ENCODE results near the gene STT3A.
"Not testable (repeated sequence)": the region's sequence is repeated elsewhere in the genome, so short reads cannot be mapped to it uniquely, and the experiment has no call there.

Gene STT3A

DNA sequence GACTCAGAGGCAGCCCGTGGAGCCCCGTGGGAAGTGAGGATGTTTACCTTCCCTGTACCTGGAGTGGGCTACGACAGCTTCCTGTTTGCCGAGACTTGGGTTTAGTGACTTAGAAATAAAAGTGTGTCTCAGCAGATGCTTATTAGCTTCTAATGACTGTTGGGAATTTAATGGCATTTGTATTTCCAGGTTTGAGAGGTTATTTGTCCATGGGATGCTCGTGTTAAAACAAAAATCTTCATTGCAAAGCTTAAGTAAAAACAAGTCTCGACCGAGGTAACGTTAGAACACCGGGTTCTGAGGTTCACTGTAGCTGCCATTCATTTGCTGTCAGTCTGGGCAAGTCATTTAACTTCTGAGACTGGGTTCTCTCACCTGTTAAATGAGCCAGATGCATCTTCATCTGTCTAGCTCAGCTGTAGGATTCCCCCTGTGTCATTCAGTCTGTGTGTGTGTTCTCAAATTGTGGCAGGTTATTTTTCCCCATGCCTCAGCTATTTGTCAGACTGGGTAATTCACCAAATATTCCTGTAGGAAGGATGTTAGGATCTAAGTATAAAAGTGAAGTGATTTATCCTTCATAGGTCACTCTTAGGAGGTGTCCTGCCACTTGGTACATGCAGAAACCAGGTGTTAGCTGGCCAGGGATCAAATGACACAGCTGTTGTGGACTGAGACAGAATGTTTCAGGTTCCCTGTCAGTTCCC is 22.6 kb upstream of the STT3A start:
- no peak for TF ChIP-seq JUND (IDR thresholded peaks at IDR 0.05; ENCODE audit: low read depth)
- DNase-seq (ENCODE audit: low read depth in 1 of 2, low spot score in 1 of 2): peak in 1 of 2 experiments; percentile 39
- in situ Hi-C loops (cut with HindIII; ENCODE audit: low pct_unique_long_range_greater_than_20kb, low sequenced_read_pairs): no loop called here

DNA sequence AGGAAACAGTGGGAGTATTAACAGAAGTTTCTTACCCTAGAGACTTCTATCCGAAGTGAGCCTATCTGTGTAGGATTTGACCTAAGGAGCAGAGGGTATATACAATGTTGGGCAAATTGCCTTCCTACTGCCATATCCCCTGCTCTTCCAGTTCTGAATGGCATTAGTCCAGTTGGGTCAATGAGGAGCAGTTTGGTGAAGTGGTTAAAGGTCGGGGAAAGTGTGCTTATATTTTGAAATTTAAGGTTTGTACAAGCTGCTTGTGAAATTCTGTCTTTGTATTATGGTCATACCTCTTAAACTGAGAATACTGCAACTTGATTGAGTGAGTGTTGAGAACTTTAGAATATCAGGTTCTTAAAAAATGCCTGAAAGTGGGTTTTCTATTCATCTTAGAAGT is 21.7 kb upstream of the STT3A start:
- in situ Hi-C loops (cut with HindIII; ENCODE audit: low pct_unique_long_range_greater_than_20kb, low sequenced_read_pairs): no loop called here
- DNase-seq (ENCODE audit: low read depth in 1 of 2, low spot score in 1 of 2): no peak
- TF ChIP-seq JUND (IDR thresholded peaks at IDR 0.05; ENCODE audit: low read depth): no peak

DNA sequence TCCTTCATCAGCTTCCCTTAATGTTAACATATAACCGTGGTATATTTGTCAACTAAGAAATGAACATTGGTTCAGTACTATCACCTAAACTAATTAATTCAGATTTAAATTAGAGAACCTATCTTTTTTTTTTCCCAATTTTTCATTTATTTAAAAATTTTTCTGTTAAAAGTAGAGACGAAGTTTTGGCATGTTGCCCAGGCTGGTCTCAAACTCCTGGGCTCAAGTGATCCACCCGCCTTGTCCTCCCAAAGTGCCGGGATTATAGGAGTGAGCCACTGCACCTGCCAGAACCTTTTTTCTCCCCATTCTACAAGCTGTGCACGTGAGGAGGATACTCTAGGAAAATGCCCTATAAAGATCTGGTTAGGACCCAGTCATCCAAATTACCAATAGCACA is 19.7 kb upstream of the STT3A start:
- no peak for DNase-seq (ENCODE audit: low read depth in 1 of 2, low spot score in 1 of 2)
- TF ChIP-seq JUND (IDR thresholded peaks at IDR 0.05; ENCODE audit: low read depth): no peak
- in situ Hi-C loops (cut with HindIII; ENCODE audit: low pct_unique_long_range_greater_than_20kb, low sequenced_read_pairs): no loop called here

DNA sequence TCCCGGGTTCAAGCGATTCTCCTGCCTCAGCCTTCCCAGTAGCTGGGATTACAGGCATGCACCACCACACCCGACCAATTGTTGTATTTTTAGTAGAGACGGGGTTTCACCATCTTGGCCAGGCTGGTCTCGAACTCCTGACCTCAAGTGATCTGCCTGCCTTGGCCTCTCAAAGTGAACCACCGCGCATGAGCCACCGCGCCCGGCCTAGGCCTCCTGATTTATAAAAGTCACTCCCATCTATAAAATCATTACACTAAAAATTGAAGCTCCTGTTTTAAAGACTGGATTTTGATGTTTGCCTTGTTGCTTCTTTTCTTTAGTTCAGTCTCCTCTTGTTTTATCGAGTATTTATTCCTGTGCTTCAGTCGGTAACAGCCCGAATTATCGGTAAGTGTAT is 15.5 kb upstream of the STT3A start:
- in situ Hi-C loops (cut with HindIII; ENCODE audit: low pct_unique_long_range_greater_than_20kb, low sequenced_read_pairs): not testable (repeated sequence)

DNA sequence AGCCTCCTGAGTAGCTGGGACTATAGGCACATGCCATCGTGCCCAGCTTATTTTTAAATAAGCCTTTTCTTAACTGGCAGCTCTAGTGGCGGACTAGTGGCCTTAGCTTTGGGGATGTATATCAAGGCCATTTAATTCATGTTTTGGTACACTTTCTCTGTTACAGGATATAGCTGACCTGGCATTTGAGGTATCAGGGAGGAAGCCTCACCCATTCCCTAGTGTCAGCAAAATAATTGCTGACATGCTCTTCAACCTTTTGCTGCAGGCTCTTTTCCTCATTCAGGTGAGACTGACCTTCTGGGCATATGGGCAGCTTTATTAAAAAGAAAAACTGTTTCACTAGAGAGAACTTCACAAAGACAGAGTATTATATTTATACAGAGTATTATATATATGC is 13.9 kb upstream of the STT3A start:
- TF ChIP-seq JUND (IDR thresholded peaks at IDR 0.05; ENCODE audit: low read depth): no peak
- DNase-seq (ENCODE audit: low read depth in 1 of 2, low spot score in 1 of 2): no peak
- in situ Hi-C loops (cut with HindIII; ENCODE audit: low pct_unique_long_range_greater_than_20kb, low sequenced_read_pairs): no loop called here

More for the DNA sequence above, 15.5 kb upstream of the STT3A start:
- not testable (repeated sequence) for DNase-seq (ENCODE audit: low read depth in 1 of 2, low spot score in 1 of 2)

DNA sequence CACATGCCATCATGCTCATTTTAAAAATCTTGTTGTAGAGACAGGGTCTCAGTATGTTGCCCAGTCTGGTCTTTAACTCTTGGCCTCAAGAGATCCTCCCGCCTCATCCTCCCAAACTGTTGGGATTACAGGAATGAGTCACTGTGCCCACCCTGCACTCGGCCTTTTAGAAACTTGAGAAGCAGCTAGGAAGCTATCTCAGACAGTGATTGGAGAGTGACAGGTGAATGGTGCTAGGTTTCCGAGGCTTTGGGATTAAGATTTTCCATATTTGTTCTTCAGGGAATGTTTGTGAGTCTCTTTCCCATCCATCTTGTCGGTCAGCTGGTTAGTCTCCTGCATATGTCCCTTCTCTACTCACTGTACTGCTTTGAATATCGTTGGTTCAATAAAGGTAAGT is 12.8 kb upstream of the STT3A start:
- TF ChIP-seq JUND (IDR thresholded peaks at IDR 0.05; ENCODE audit: low read depth): no peak

DNA sequence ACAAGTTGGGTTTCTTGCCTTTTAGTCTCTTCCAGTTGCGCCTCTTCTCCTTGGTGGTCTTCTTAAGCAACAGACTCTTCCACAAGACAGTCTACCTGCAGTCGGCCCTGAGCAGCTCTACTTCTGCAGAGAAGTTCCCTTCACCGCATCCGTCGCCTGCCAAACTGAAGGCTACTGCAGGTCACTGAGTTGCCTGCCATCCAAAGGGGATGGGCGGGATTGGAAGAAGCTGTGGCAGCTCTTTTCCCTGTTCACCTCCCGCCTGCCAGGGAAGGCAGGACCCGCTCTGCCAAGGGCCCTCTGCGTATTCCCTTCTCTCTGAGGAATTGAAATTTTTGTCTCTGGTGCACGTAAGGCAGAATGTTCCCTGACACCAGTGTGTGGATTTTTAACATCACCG is 9.2 kb upstream of the STT3A start:
- no peak for DNase-seq (ENCODE audit: low read depth in 1 of 2, low spot score in 1 of 2)
- in situ Hi-C loops (cut with HindIII; ENCODE audit: low pct_unique_long_range_greater_than_20kb, low sequenced_read_pairs): no loop called here
- TF ChIP-seq JUND (IDR thresholded peaks at IDR 0.05; ENCODE audit: low read depth): no peak

More for the DNA sequence above, 12.8 kb upstream of the STT3A start:
- in situ Hi-C loops (cut with HindIII; ENCODE audit: low pct_unique_long_range_greater_than_20kb, low sequenced_read_pairs): no loop called here
- DNase-seq (ENCODE audit: low read depth in 1 of 2, low spot score in 1 of 2): no peak

DNA sequence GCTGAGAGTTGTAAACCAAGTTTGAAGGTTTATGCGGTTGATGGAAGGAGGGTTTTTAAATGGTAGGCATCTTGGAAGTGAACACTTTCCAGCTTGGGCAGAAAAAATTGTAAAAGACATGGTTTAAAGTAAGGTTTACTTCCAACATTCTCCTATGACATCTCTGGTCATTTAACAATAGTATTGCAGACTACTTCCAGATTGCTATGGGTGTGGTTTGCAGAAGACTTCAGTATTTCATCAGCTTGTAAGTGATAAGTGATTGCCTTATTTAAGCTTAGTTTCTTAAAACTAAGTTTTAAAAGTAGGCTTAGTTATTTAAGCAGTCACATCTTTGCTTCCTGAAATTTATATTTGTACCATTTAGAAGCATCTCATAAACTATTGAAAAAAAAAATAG is 7.2 kb upstream of the STT3A start:
- TF ChIP-seq JUND (IDR thresholded peaks at IDR 0.05; ENCODE audit: low read depth): no peak
- no peak for DNase-seq (ENCODE audit: low read depth in 1 of 2, low spot score in 1 of 2)
- in situ Hi-C loops (cut with HindIII; ENCODE audit: low pct_unique_long_range_greater_than_20kb, low sequenced_read_pairs): no loop called here

DNA sequence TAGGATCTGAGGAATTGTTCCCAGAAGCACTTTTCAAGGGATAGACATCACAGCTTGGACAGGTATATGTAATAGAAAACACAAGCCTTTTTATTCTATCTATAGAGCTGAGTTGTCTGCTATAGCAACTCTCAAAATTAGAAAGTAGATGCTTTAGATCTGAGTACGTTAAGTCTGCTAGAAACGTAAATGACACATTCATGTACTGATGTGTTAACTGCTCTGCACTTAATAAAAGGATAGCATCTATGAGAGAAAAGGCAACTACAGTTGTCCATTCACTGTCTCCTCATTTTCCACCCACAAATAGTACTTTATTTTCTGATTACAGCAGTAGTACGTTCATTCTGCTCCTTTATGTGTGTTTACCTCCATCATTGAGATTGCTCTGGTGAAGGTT is 6.0 kb upstream of the STT3A start:
- in situ Hi-C loops (cut with HindIII; ENCODE audit: low pct_unique_long_range_greater_than_20kb, low sequenced_read_pairs): no loop called here
- no peak for DNase-seq (ENCODE audit: low read depth in 1 of 2, low spot score in 1 of 2)
- no peak for TF ChIP-seq JUND (IDR thresholded peaks at IDR 0.05; ENCODE audit: low read depth)

DNA sequence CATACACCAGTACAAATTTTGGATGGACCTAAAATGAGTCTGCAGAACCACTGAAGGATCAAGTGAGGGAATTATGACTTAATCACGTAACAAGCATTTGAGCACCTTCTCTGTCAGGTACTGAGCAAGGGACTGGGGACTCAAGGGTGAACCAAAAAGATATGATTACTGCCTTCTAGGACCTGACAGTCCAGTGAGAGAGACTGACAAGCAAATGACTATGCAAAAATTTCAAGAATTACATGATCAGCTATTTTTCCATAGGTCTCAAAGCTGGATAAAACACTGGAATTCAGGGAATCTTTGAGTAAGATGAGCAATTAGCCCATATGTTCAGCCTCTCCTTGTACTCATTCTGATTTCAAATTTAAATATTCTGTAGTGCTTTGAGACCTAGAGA is 5.2 kb upstream of the STT3A start:
- no peak for TF ChIP-seq JUND (IDR thresholded peaks at IDR 0.05; ENCODE audit: low read depth)
- in situ Hi-C loops (cut with HindIII; ENCODE audit: low pct_unique_long_range_greater_than_20kb, low sequenced_read_pairs): no loop called here

DNA sequence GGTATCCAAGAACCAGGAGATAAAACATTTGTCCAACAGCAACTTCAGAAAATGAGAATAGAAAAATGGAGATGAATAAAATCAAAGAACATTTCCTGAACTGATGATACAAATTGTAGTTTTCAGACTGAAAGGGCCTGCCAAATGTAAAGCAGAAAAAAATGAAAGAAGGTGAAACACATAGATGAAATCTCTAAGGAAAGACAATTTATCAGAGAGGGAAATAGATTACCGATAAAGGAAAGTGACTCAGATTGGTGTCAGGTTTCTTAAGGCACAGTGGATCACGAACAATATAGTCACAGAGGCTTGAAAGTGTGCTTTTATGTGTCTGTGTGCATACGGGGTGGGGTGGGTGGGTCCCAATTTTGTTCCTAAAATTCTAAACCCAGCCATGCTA is 4.1 kb upstream of the STT3A start:
- no peak for DNase-seq (ENCODE audit: low read depth in 1 of 2, low spot score in 1 of 2)
- TF ChIP-seq JUND (IDR thresholded peaks at IDR 0.05; ENCODE audit: low read depth): no peak
- in situ Hi-C loops (cut with HindIII; ENCODE audit: low pct_unique_long_range_greater_than_20kb, low sequenced_read_pairs): no loop called here

More for the DNA sequence above, 5.2 kb upstream of the STT3A start:
- DNase-seq (ENCODE audit: low read depth in 1 of 2, low spot score in 1 of 2): no peak

DNA sequence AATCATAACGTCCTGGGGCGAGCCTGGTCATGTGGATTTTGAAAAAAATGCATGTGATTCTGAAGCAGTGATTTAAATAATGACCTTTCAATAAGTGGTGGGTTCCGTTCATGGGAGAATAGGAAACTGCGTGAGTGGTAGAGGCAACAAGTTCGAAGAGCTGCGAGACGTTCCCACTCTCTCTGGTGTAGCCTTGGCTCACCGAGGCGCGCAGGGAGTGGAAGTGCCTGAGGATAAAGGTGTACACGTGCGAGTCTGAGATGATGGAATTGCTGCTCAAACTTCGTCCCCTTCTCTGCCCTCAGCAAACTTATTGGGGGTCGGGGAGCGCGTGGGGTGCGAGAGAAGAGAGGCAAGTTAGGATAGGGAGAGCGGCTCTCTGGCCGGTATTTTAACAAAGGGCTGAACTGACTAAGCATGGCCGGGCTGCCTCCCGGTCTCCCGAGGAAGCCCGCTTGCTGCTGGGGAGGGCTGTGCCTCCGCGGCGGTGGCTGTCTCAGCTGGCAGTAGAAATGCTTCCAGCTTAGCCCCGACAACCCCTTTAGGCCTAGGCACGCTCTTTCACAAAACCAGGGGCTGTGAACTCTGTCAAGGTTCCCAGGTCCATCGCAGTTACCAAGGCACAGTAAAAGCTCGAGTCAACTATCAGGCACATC is 875 bp upstream of the STT3A start:
- DNase-seq (ENCODE audit: low read depth in 1 of 2, low spot score in 1 of 2): peak; percentile 41 to 64
- no peak for TF ChIP-seq JUND (IDR thresholded peaks at IDR 0.05; ENCODE audit: low read depth)
- in situ Hi-C loops (cut with HindIII; ENCODE audit: low pct_unique_long_range_greater_than_20kb, low sequenced_read_pairs): no loop called here

DNA sequence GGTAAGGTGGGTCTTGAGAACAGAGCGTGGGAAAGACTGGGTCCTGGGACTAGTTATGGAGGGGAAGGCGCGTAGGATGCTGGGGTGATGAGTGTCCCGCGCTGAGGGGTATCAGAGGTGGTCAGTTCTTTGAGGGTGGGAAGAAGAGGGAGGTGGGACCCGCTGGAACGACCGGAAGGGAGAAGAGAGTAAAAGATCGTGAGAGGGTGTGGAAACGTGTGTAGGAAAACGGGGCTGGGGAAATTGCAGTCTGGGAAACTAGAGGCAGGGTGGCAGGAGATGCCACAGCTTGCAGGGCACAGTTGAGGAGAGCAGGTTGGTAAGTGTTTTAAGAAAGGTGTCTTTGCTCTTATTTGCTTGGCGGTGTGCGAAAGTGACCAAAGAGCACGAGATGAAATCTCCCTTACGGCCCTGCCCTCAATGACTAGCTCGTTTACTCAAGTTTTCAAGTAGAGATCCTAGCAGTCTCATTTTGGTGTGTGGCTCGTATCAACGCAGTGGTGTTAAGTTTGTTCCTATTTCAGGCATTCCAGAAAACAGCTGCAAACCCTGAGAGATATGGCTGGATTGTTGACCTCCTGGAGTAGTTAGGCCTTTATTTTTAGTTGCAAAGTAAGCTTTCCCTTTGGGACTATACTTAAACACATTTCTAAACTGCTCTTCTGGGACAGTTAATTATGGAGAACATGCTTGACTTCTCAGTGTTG is 615 bp downstream of the STT3A start:
- no peak for TF ChIP-seq JUND (IDR thresholded peaks at IDR 0.05; ENCODE audit: low read depth)
- in situ Hi-C loops (cut with HindIII; ENCODE audit: low pct_unique_long_range_greater_than_20kb, low sequenced_read_pairs): no loop called here
- peak in 1 of 2 experiments; percentile 72 for DNase-seq (ENCODE audit: low read depth in 1 of 2, low spot score in 1 of 2)

All from T47D (cell line).